Measurements from ENCODE around the gene ITSN2. TPM values are rescaled to one million over a fixed set of nuclear protein-coding genes. Genes with fewer than 3 reads are reported as not detected.

ITSN2 gene
- total and polyA plus RNA-seq, 4 donors = 21.0 to 36.7 (median 27.5) TPM

GRCh38 chr2:24285484-24286152 lies 74.7 kb downstream of the ITSN2 start:
- H3K36me3 ChIP-seq (ENCODE audit: control insufficient read depth, insufficient read depth, low read length) = peaks cover 3% of the 10 kb centered on the region

GRCh38 chr2:24280645-24281044 lies 79.7 kb downstream of the ITSN2 start:
- H3K27ac ChIP-seq (ENCODE audit: low read depth, low read length) = no peak overlapping the region

More at GRCh38 chr2:24285484-24286152, 74.7 kb downstream of the ITSN2 start:
- H3K9me3 ChIP-seq (ENCODE audit: control insufficient read depth, insufficient read depth, low read length) = no peaks in the 10 kb centered on the region
- no peak overlapping the region for H3K27ac ChIP-seq (ENCODE audit: low read depth, low read length)
- WGBS (ENCODE audit: insufficient coverage) = no CpG with 5 or more reads among the region's 2 CpGs
- no peaks in the 10 kb centered on the region for H3K27me3 ChIP-seq (ENCODE audit: control insufficient read depth, insufficient read depth, low read length)
- H3K4me3 ChIP-seq (ENCODE audit: low read depth, low read length) = no peak overlapping the region
- peak in 1 of 6 donors; percentile 6 for DNase-seq (ENCODE audit: low read depth in 4 of 6, low spot score in 6 of 6)
- no peaks in the 10 kb centered on the region for H3K4me1 ChIP-seq (ENCODE audit: control insufficient read depth, insufficient read depth, low read length)

GRCh38 chr2:24280161-24280560 lies 80.2 kb downstream of the ITSN2 start:
- no peak for DNase-seq (ENCODE audit: low read depth in 4 of 6, low spot score in 6 of 6)
- Histone ChIP-seq H3K4me1 (ENCODE audit: control insufficient read depth, insufficient read depth, low read length) (no peaks in the 10 kb centered on the region), H3K27me3 (ENCODE audit: control insufficient read depth, insufficient read depth, low read length) (no peaks in the 10 kb centered on the region), H3K36me3 (ENCODE audit: control insufficient read depth, insufficient read depth, low read length) (peaks cover 3% of the 10 kb centered on the region), H3K9me3 (ENCODE audit: control insufficient read depth, insufficient read depth, low read length) (no peaks in the 10 kb centered on the region), H3K4me3 (ENCODE audit: low read depth, low read length) (no peak overlapping the region), H3K27ac (ENCODE audit: low read depth, low read length) (no peak overlapping the region)
- 99% methylated on average over 4 of the region's 4 CpGs for WGBS (ENCODE audit: insufficient coverage)

More at GRCh38 chr2:24280645-24281044, 79.7 kb downstream of the ITSN2 start:
- H3K36me3 ChIP-seq (ENCODE audit: control insufficient read depth, insufficient read depth, low read length) = peaks cover 3% of the 10 kb centered on the region
- no CpG with 5 or more reads among the region's 2 CpGs for WGBS (ENCODE audit: insufficient coverage)
- no peaks in the 10 kb centered on the region for H3K4me1 ChIP-seq (ENCODE audit: control insufficient read depth, insufficient read depth, low read length)
- no peaks in the 10 kb centered on the region for H3K9me3 ChIP-seq (ENCODE audit: control insufficient read depth, insufficient read depth, low read length)
- no peaks in the 10 kb centered on the region for H3K27me3 ChIP-seq (ENCODE audit: control insufficient read depth, insufficient read depth, low read length)
- no peak for DNase-seq (ENCODE audit: low read depth in 4 of 6, low spot score in 6 of 6)
- no peak overlapping the region for H3K4me3 ChIP-seq (ENCODE audit: low read depth, low read length)

GRCh38 chr2:24276349-24276899 lies 83.9 kb downstream of the ITSN2 start:
- peaks cover 5% of the 10 kb centered on the region for H3K36me3 ChIP-seq (ENCODE audit: control insufficient read depth, insufficient read depth, low read length)
- H3K4me3 ChIP-seq (ENCODE audit: low read depth, low read length) = no peak overlapping the region
- H3K27me3 ChIP-seq (ENCODE audit: control insufficient read depth, insufficient read depth, low read length) = no peaks in the 10 kb centered on the region
- H3K9me3 ChIP-seq (ENCODE audit: control insufficient read depth, insufficient read depth, low read length) = no peaks in the 10 kb centered on the region
- no peak for DNase-seq (ENCODE audit: low read depth in 4 of 6, low spot score in 6 of 6)
- WGBS (ENCODE audit: insufficient coverage) = 84% methylated on average over 3 of the region's 4 CpGs
- H3K27ac ChIP-seq (ENCODE audit: low read depth, low read length) = no peak overlapping the region
- H3K4me1 ChIP-seq (ENCODE audit: control insufficient read depth, insufficient read depth, low read length) = no peaks in the 10 kb centered on the region

- Histone ChIP-seq H3K4me1 (ENCODE audit: control insufficient read depth, insufficient read depth, low read length) (no peaks in the 10 kb centered on the region), H3K4me3 (ENCODE audit: low read depth, low read length) (no peak overlapping the region), H3K9me3 (ENCODE audit: control insufficient read depth, insufficient read depth, low read length) (no peaks in the 10 kb centered on the region), H3K27ac (ENCODE audit: low read depth, low read length) (no peak overlapping the region), H3K27me3 (ENCODE audit: control insufficient read depth, insufficient read depth, low read length) (no peaks in the 10 kb centered on the region), H3K36me3 (ENCODE audit: control insufficient read depth, insufficient read depth, low read length) (peaks cover 5% of the 10 kb centered on the region)
- no peak for DNase-seq (ENCODE audit: low read depth in 4 of 6, low spot score in 6 of 6)
Observed at GRCh38 chr2:24274809-24275208, 85.5 kb downstream of the ITSN2 start.

GRCh38 chr2:24273598-24273997 lies 86.7 kb downstream of the ITSN2 start:
- DNase-seq (ENCODE audit: low read depth in 4 of 6, low spot score in 6 of 6) = no peak
- no peaks in the 10 kb centered on the region for H3K9me3 ChIP-seq (ENCODE audit: control insufficient read depth, insufficient read depth, low read length)
- no peak overlapping the region for H3K27ac ChIP-seq (ENCODE audit: low read depth, low read length)
- 100% methylated on average over 1 of the region's 2 CpGs for WGBS (ENCODE audit: insufficient coverage)
- no peaks in the 10 kb centered on the region for H3K27me3 ChIP-seq (ENCODE audit: control insufficient read depth, insufficient read depth, low read length)
- no peaks in the 10 kb centered on the region for H3K4me1 ChIP-seq (ENCODE audit: control insufficient read depth, insufficient read depth, low read length)
- H3K36me3 ChIP-seq (ENCODE audit: control insufficient read depth, insufficient read depth, low read length) = peaks cover 7% of the 10 kb centered on the region
- no peak overlapping the region for H3K4me3 ChIP-seq (ENCODE audit: low read depth, low read length)

- Histone ChIP-seq H3K4me3 (ENCODE audit: low read depth, low read length) (no peak overlapping the region), H3K36me3 (ENCODE audit: control insufficient read depth, insufficient read depth, low read length) (peaks cover 7% of the 10 kb centered on the region), H3K4me1 (ENCODE audit: control insufficient read depth, insufficient read depth, low read length) (no peaks in the 10 kb centered on the region), H3K27ac (ENCODE audit: low read depth, low read length) (no peak overlapping the region), H3K9me3 (ENCODE audit: control insufficient read depth, insufficient read depth, low read length) (no peaks in the 10 kb centered on the region), H3K27me3 (ENCODE audit: control insufficient read depth, insufficient read depth, low read length) (no peaks in the 10 kb centered on the region)
- no peak for DNase-seq (ENCODE audit: low read depth in 4 of 6, low spot score in 6 of 6)
- WGBS (ENCODE audit: insufficient coverage) = 100% methylated on average over 1 of the region's 2 CpGs
Observed at GRCh38 chr2:24272907-24273306, 87.4 kb downstream of the ITSN2 start.

GRCh38 chr2:24272161-24272802 lies 88.1 kb downstream of the ITSN2 start:
- no CpG with 5 or more reads among the region's 2 CpGs for WGBS (ENCODE audit: insufficient coverage)
- no peak overlapping the region for H3K4me3 ChIP-seq (ENCODE audit: low read depth, low read length)
- no peaks in the 10 kb centered on the region for H3K27me3 ChIP-seq (ENCODE audit: control insufficient read depth, insufficient read depth, low read length)
- H3K36me3 ChIP-seq (ENCODE audit: control insufficient read depth, insufficient read depth, low read length) = peaks cover 11% of the 10 kb centered on the region
- H3K9me3 ChIP-seq (ENCODE audit: control insufficient read depth, insufficient read depth, low read length) = no peaks in the 10 kb centered on the region
- H3K4me1 ChIP-seq (ENCODE audit: control insufficient read depth, insufficient read depth, low read length) = no peaks in the 10 kb centered on the region
- no peak for DNase-seq (ENCODE audit: low read depth in 4 of 6, low spot score in 6 of 6)
- no peak overlapping the region for H3K27ac ChIP-seq (ENCODE audit: low read depth, low read length)

GRCh38 chr2:24269265-24269664 lies 91.1 kb downstream of the ITSN2 start:
- no peaks in the 10 kb centered on the region for H3K27me3 ChIP-seq (ENCODE audit: control insufficient read depth, insufficient read depth, low read length)
- peaks cover 12% of the 10 kb centered on the region for H3K36me3 ChIP-seq (ENCODE audit: control insufficient read depth, insufficient read depth, low read length)
- H3K4me1 ChIP-seq (ENCODE audit: control insufficient read depth, insufficient read depth, low read length) = no peaks in the 10 kb centered on the region
- no peaks in the 10 kb centered on the region for H3K9me3 ChIP-seq (ENCODE audit: control insufficient read depth, insufficient read depth, low read length)
- 89% methylated on average over 1 of the region's 3 CpGs for WGBS (ENCODE audit: insufficient coverage)
- no peak for DNase-seq (ENCODE audit: low read depth in 4 of 6, low spot score in 6 of 6)
- H3K27ac ChIP-seq (ENCODE audit: low read depth, low read length) = no peak overlapping the region
- H3K4me3 ChIP-seq (ENCODE audit: low read depth, low read length) = no peak overlapping the region

- DNase-seq (ENCODE audit: low read depth in 4 of 6, low spot score in 6 of 6) = no peak
- H3K27ac ChIP-seq (ENCODE audit: low read depth, low read length) = no peak overlapping the region
- H3K9me3 ChIP-seq (ENCODE audit: control insufficient read depth, insufficient read depth, low read length) = no peaks in the 10 kb centered on the region
- no peaks in the 10 kb centered on the region for H3K4me1 ChIP-seq (ENCODE audit: control insufficient read depth, insufficient read depth, low read length)
- H3K4me3 ChIP-seq (ENCODE audit: low read depth, low read length) = no peak overlapping the region
- H3K27me3 ChIP-seq (ENCODE audit: control insufficient read depth, insufficient read depth, low read length) = no peaks in the 10 kb centered on the region
- WGBS (ENCODE audit: insufficient coverage) = no CpG with 5 or more reads among the region's 2 CpGs
- peaks cover 13% of the 10 kb centered on the region for H3K36me3 ChIP-seq (ENCODE audit: control insufficient read depth, insufficient read depth, low read length)
Observed at GRCh38 chr2:24265212-24265611, 95.1 kb downstream of the ITSN2 start.
